Thoracic aorta (tissue), 2 donors: ENCODE measurements around the gene RBMS1. TPM values are rescaled to one million over a fixed set of nuclear protein-coding genes. Genes with fewer than 3 reads are reported as not detected.

ENCODE experiments used
- ATAC-seq: fragments of 150-250 bp; one replicate; pipeline ENCODE4 v1.8.0; 2017; ENCODE audit warnings: low read depth; ENCODE audit not compliant: insufficient number of reproducible peaks, low FRiP score
- DNase-seq: peaks from one replicate; pipeline ENCODE4 v3.0.0-alpha.2; 2020; ENCODE audit warnings: low spot score
- H3K27ac ChIP-seq, 2 donors: fragments of 200-600 bp; sonication (generic); 1 replicate in 1 of 2; 2 replicates in 1 of 2; pipeline ENCODE4 v1.5.1; 2016; ENCODE audit warnings: mild to moderate bottlenecking in 2 of 2, moderate library complexity in 2 of 2
- H3K27me3 ChIP-seq: fragments of 200-600 bp; sonication (generic); replicated peaks from 2 replicates; pipeline ENCODE4 v1.6.0; 2016; ENCODE audit warnings: mild to moderate bottlenecking; ENCODE audit not compliant: insufficient read depth
- H3K36me3 ChIP-seq: fragments of 200-600 bp; sonication (generic); one replicate; pipeline ENCODE4 v1.5.1; 2016
- H3K4me1 ChIP-seq, 2 donors: fragments of 200-600 bp; sonication (generic); 1 replicate in 1 of 2; 2 replicates in 1 of 2; pipeline versions ENCODE4 v1.5.1 to v1.6.0; 2016; ENCODE audit warnings: low read depth in 2 of 2, mild to moderate bottlenecking in 1 of 2; ENCODE audit not compliant: control insufficient read depth in 1 of 2
- H3K4me3 ChIP-seq: fragments of 200-600 bp; sonication (generic); 2 replicates; pipeline ENCODE4 v1.5.1; 2016; ENCODE audit warnings: mild to moderate bottlenecking
- H3K9me3 ChIP-seq: fragments of 200-600 bp; sonication (generic); 2 replicates; pipeline ENCODE4 v1.5.1; 2016
- CTCF ChIP-seq: fragments of 200-600 bp; sonication (generic); IDR thresholded peaks from one replicate; pipeline ENCODE4 v1.5.1; 2019; ENCODE audit warnings: antibody characterized with exemption
- total RNA-seq, 2 donors: library from RNA; depleted of rRNA; stranded (reverse); fragments of >200 nt; gene quantifications; one replicate each; pipeline versions ENCODE4 v1.1.0 to v1.2.3, GENCODE V29; 2016

The RBMS1 gene
- total RNA-seq, 2 donors from 2014 or later: 98.7 to 179 TPM

GRCh38 chr2:160294339-160294803 is 199.2 kb downstream of the RBMS1 start:
- H3K4me1 ChIP-seq: peaks cover 19 to 60% of the 10 kb centered on the region in 2 donors
- DNase-seq (no peak), ATAC-seq (peak; percentile 72)
- H3K4me3 ChIP-seq: no peak overlapping the region
- no peaks in the 10 kb centered on the region for H3K9me3 ChIP-seq
- H3K36me3 ChIP-seq: no peaks in the 10 kb centered on the region
- H3K27ac ChIP-seq: peak overlapping the region in 1 of 2 donors; percentile 38
- TF ChIP-seq CTCF: no peak
- H3K27me3 ChIP-seq: no peaks in the 10 kb centered on the region

- Histone ChIP-seq H3K4me3 (no peak overlapping the region), H3K27me3 (no peaks in the 10 kb centered on the region), H3K9me3 (no peaks in the 10 kb centered on the region), H3K36me3 (no peaks in the 10 kb centered on the region), H3K27ac (peak overlapping the region in 1 of 2 donors; percentile 38), H3K4me1 (peaks cover 22 to 69% of the 10 kb centered on the region in 2 donors)
- ATAC-seq (peak; percentile 23), DNase-seq (no peak)
- no peak for TF ChIP-seq CTCF
Observed at GRCh38 chr2:160293391-160294091, 200.1 kb downstream of the RBMS1 start.

GRCh38 chr2:160292225-160292624 is 201.4 kb downstream of the RBMS1 start:
- Histone ChIP-seq H3K9me3 (no peaks in the 10 kb centered on the region), H3K4me3 (no peak overlapping the region), H3K4me1 (peaks cover 24 to 79% of the 10 kb centered on the region in 2 donors), H3K27me3 (no peaks in the 10 kb centered on the region), H3K36me3 (no peaks in the 10 kb centered on the region), H3K27ac (no peak overlapping the region)
- ATAC-seq: no peak
- no peak for TF ChIP-seq CTCF
- no peak for DNase-seq

- no peak for ATAC-seq
- H3K4me1 ChIP-seq: peaks cover 24 to 80% of the 10 kb centered on the region in 2 donors
Observed at GRCh38 chr2:160291382-160291781, 202.2 kb downstream of the RBMS1 start.

GRCh38 chr2:160290598-160290997 is 203.0 kb downstream of the RBMS1 start:
- no peak overlapping the region for H3K27ac ChIP-seq
- peaks cover 24 to 80% of the 10 kb centered on the region in 2 donors for H3K4me1 ChIP-seq
- H3K27me3 ChIP-seq: no peaks in the 10 kb centered on the region
- no peaks in the 10 kb centered on the region for H3K36me3 ChIP-seq
- H3K9me3 ChIP-seq: no peaks in the 10 kb centered on the region
- no peak overlapping the region for H3K4me3 ChIP-seq
- TF ChIP-seq CTCF: no peak
- ATAC-seq: no peak
- DNase-seq: no peak

More at GRCh38 chr2:160291382-160291781, 202.2 kb downstream of the RBMS1 start:
- Histone ChIP-seq H3K27me3 (no peaks in the 10 kb centered on the region), H3K27ac (no peak overlapping the region), H3K9me3 (no peaks in the 10 kb centered on the region), H3K36me3 (no peaks in the 10 kb centered on the region), H3K4me3 (no peak overlapping the region)
- no peak for DNase-seq
- no peak for TF ChIP-seq CTCF
